CD14-positive monocyte (primary cell): Measurements from ENCODE around the gene UBE2J2. TPM values are rescaled to one million over a fixed set of nuclear protein-coding genes. Genes with fewer than 3 reads are reported as not detected.

Source experiments
- DNase-seq, 3 donors: peaks; one replicate each; pipeline ENCODE4 v3.0.0-alpha.2; 2011 to 2022
- H2AFZ ChIP-seq: 2 replicates; pipeline ENCODE4 v1.6.0; 2012; ENCODE audit warnings: mild to moderate bottlenecking, low read depth, low read length, inconsistent platforms; ENCODE audit not compliant: insufficient read depth, poor library complexity, severe bottlenecking
- H3K27ac ChIP-seq, 2 donors: 1 replicate in 1 of 2; 2 replicates in 1 of 2; pipeline ENCODE4 v1.5.1; 2012 to 2013; ENCODE audit warnings: low read length in 2 of 2, control low read depth in 1 of 2, inconsistent platforms in 1 of 2, low read depth in 1 of 2, mild to moderate bottlenecking in 1 of 2
- H3K27me3 ChIP-seq, 2 donors: one replicate each; pipeline versions ENCODE4 v1.6.0 to v1.6.1; 2011 to 2013; ENCODE audit warnings: low read length in 2 of 2; ENCODE audit not compliant: control insufficient read depth in 2 of 2, insufficient read depth in 2 of 2
- H3K36me3 ChIP-seq, 2 donors: replicated peaks in 1 of 2; 1 replicate in 1 of 2; 2 replicates in 1 of 2; pipeline versions ENCODE4 v1.5.1 to v1.6.1; 2012 to 2013; ENCODE audit warnings: low read length in 2 of 2, control low read depth in 1 of 2, inconsistent platforms in 1 of 2, mild to moderate bottlenecking in 1 of 2; ENCODE audit not compliant: insufficient read depth in 2 of 2, control insufficient read depth in 1 of 2
- H3K4me1 ChIP-seq, 2 donors: 1 replicate in 1 of 2; 2 replicates in 1 of 2; pipeline versions ENCODE4 v1.5.1 to v1.6.1; 2012 to 2013; ENCODE audit warnings: low read length in 2 of 2, control low read depth in 1 of 2, inconsistent platforms in 1 of 2, mild to moderate bottlenecking in 1 of 2, moderate library complexity in 1 of 2; ENCODE audit not compliant: insufficient read depth in 2 of 2, control insufficient read depth in 1 of 2
- H3K4me2 ChIP-seq: replicated peaks from 2 replicates; pipeline ENCODE3; 2012; ENCODE audit warnings: low read length, moderate library complexity, mild to moderate bottlenecking; ENCODE audit not compliant: poor library complexity, severe bottlenecking; ENCODE audit errors: extremely low read depth
- H3K4me3 ChIP-seq, 3 experiments: fragments of 200-600 bp in 1 of 3; sonication (generic) in 1 of 3; replicated peaks in 1 of 3; 1 replicate in 2 of 3; 2 replicates in 1 of 3; pipeline ENCODE4 v1.5.1; 2011 to 2013; ENCODE audit warnings: low read length in 3 of 3, mild to moderate bottlenecking in 3 of 3, control low read depth in 2 of 3, low read depth in 2 of 3, inconsistent platforms in 1 of 3, moderate library complexity in 1 of 3
- H3K79me2 ChIP-seq: 2 replicates; pipeline ENCODE4 v1.6.0; 2012; ENCODE audit warnings: mild to moderate bottlenecking, control low read depth, inconsistent platforms, low read length, moderate library complexity; ENCODE audit not compliant: insufficient read depth
- H3K9ac ChIP-seq: 2 replicates; pipeline ENCODE4 v1.6.0; 2017; ENCODE audit warnings: low read length, mild to moderate bottlenecking; ENCODE audit not compliant: insufficient read depth, poor library complexity, severe bottlenecking
- H3K9me3 ChIP-seq, 2 donors: replicated peaks in 1 of 2; 1 replicate in 1 of 2; 2 replicates in 1 of 2; pipeline versions ENCODE4 v1.5.1 to v1.6.1; 2012 to 2013; ENCODE audit warnings: low read length in 2 of 2, control low read depth in 1 of 2; ENCODE audit not compliant: control insufficient read depth in 1 of 2, insufficient read depth in 1 of 2
- H4K20me1 ChIP-seq: 2 replicates; pipeline ENCODE4 v1.6.0; 2012; ENCODE audit warnings: mild to moderate bottlenecking, low read length, control low read depth, moderate library complexity; ENCODE audit not compliant: insufficient read depth
- H3K27ac Mint-ChIP-seq, 7 donors: one replicate each; pipeline ENCODE4 v1.8.0; 2020; ENCODE audit warnings: mild to moderate bottlenecking in 7 of 7, mixed read lengths in 7 of 7, moderate library complexity in 6 of 7, inconsistent platforms in 2 of 7
- H3K27me3 Mint-ChIP-seq, 3 donors: one replicate each; pipeline ENCODE4 v1.8.0; 2021 to 2022; ENCODE audit warnings: low read depth in 3 of 3, mild to moderate bottlenecking in 3 of 3, mixed read lengths in 3 of 3, moderate library complexity in 3 of 3, inconsistent platforms in 1 of 3
- H3K36me3 Mint-ChIP-seq, 2 donors: one replicate each; pipeline ENCODE4 v1.8.0; 2020; ENCODE audit warnings: mixed read lengths in 2 of 2, inconsistent platforms in 1 of 2, mild to moderate bottlenecking in 1 of 2
- H3K4me1 Mint-ChIP-seq: one replicate; pipeline ENCODE4 v1.8.0; 2020; ENCODE audit warnings: mild to moderate bottlenecking, mixed read lengths
- H3K4me3 Mint-ChIP-seq, 2 donors: one replicate each; pipeline ENCODE4 v1.8.0; 2020; ENCODE audit warnings: mild to moderate bottlenecking in 2 of 2, mixed read lengths in 2 of 2, moderate library complexity in 1 of 2
- H3K9me3 Mint-ChIP-seq, 7 donors: one replicate each; pipeline ENCODE4 v1.8.0; 2020 to 2022; ENCODE audit warnings: mixed read lengths in 7 of 7, mild to moderate bottlenecking in 6 of 7, moderate library complexity in 6 of 7, inconsistent platforms in 2 of 7
- WGBS: methylation state at CpG from one replicate; pipeline ENCODE4 v1.1.5; 2013; ENCODE audit warnings: missing lambda C conversion rate; ENCODE audit not compliant: insufficient coverage; 5-methylcytosine and 5-hydroxymethylcytosine counted together
- intact Hi-C, 2 donors: fragments of 100-400 bp; cut with micrococcal nuclease; formaldehyde crosslinking; loops; one replicate each; pipeline versions ENCODE4 v1.15.0 to v1.15.1; 2023
- polyA plus RNA-seq, 3 donors: library from polyadenylated mRNA; depleted of rRNA in 1 of 3; unstranded in 2 of 3; stranded (reverse) in 1 of 3; fragments of 300-500 nt in 2 of 3; fragments of >200 nt in 1 of 3; fragmentation: Illumina TruSeq in 2 of 3; gene quantifications; 1 replicate in 2 of 3; 2 replicates in 1 of 3; pipeline ENCODE4 v1.2.3, GENCODE V29; 2012 to 2021
- TF ChIP-seq, protein P1 (sequence below): fragments of 200-600 bp; IDR thresholded peaks from one replicate; pipeline ENCODE4 v1.8.0; 2022; ENCODE audit warnings: antibody characterized with exemption, mild to moderate bottlenecking

The UBE2J2 gene
- polyA plus RNA-seq, 3 donors: 36.5 to 83.2 (median 72.1) TPM

GRCh38 chr1:1291548-1292441 is 18.1 kb upstream of the UBE2J2 start:
- H3K4me1 ChIP-seq: no peaks in the 10 kb centered on the region
- peaks cover 15 to 31% of the 10 kb centered on the region in 2 donors for H3K36me3 ChIP-seq
- no peak overlapping the region for H3K27ac ChIP-seq
- Mint-ChIP-seq H3K27ac (no peak overlapping the region), H3K4me1 (no peaks in the 10 kb centered on the region), H3K36me3 (peaks cover 2 to 14% of the 10 kb centered on the region in 2 donors), H3K27me3 (peaks cover 0 to 1% (median 0%) of the 10 kb centered on the region in 3 donors), H3K9me3 (peaks cover 0 to 10% (median 0%) of the 10 kb centered on the region in 7 donors), H3K4me3 (no peak overlapping the region)
- TF ChIP-seq, protein P1, sequence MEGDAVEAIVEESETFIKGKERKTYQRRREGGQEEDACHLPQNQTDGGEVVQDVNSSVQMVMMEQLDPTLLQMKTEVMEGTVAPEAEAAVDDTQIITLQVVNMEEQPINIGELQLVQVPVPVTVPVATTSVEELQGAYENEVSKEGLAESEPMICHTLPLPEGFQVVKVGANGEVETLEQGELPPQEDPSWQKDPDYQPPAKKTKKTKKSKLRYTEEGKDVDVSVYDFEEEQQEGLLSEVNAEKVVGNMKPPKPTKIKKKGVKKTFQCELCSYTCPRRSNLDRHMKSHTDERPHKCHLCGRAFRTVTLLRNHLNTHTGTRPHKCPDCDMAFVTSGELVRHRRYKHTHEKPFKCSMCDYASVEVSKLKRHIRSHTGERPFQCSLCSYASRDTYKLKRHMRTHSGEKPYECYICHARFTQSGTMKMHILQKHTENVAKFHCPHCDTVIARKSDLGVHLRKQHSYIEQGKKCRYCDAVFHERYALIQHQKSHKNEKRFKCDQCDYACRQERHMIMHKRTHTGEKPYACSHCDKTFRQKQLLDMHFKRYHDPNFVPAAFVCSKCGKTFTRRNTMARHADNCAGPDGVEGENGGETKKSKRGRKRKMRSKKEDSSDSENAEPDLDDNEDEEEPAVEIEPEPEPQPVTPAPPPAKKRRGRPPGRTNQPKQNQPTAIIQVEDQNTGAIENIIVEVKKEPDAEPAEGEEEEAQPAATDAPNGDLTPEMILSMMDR: peak; percentile 54
- no peaks in the 10 kb centered on the region for H4K20me1 ChIP-seq
- no peaks in the 10 kb centered on the region for H3K79me2 ChIP-seq
- no peak overlapping the region for H3K4me3 ChIP-seq
- H3K4me2 ChIP-seq: no peak overlapping the region
- H3K9me3 ChIP-seq: no peaks in the 10 kb centered on the region
- H2AFZ ChIP-seq: no peak overlapping the region
- H3K9ac ChIP-seq: no peak overlapping the region
- WGBS: 65% methylated on average over 35 of the region's 45 CpGs
- intact Hi-C loops: loop anchor here in 1 of 2 donors (5.0 kb wide), 1 partner anchor 169 kb away; no protein-coding TSS in a partner anchor
- peak in 1 of 3 donors; percentile 10 for DNase-seq
- H3K27me3 ChIP-seq: no peaks in the 10 kb centered on the region

DNA sequence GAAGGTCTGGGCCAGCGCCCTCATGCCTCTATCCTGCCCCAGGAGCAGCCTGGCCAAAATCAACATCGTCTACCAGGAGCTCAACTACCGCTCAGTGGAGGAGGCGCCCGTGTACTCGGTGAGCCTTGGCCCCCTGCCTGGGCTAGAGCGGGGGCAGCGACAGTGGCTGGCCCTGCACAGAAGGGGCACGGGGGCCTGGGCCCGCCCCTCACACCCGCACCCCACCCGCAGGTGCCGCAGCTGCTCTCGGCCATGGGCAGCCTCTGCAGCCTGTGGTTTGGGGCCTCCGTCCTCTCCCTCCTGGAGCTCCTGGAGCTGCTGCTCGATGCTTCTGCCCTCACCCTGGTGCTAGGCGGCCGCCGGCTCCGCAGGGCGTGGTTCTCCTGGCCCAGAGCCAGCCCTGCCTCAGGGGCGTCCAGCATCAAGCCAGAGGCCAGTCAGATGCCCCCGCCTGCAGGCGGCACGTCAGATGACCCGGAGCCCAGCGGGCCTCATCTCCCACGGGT is 17.4 kb upstream of the UBE2J2 start:
- Histone ChIP-seq H3K9me3 (no peaks in the 10 kb centered on the region), H3K27ac (no peak overlapping the region), H3K4me1 (no peaks in the 10 kb centered on the region), H3K4me3 (no peak overlapping the region), H3K9ac (no peak overlapping the region), H2AFZ (no peak overlapping the region), H3K36me3 (peaks cover 13 to 24% of the 10 kb centered on the region in 2 donors), H4K20me1 (no peaks in the 10 kb centered on the region), H3K4me2 (no peak overlapping the region), H3K79me2 (no peaks in the 10 kb centered on the region), H3K27me3 (no peaks in the 10 kb centered on the region)
- 78% methylated on average over 28 of the region's 28 CpGs for WGBS
- TF ChIP-seq, protein P1: no peak
- no peaks in the 10 kb centered on the region for H3K4me1 Mint-ChIP-seq
- H3K9me3 Mint-ChIP-seq: peaks cover 0 to 10% (median 0%) of the 10 kb centered on the region in 7 donors
- H3K27me3 Mint-ChIP-seq: peaks cover 0 to 1% (median 0%) of the 10 kb centered on the region in 3 donors
- intact Hi-C loops: loop anchor here in 1 of 2 donors (5.0 kb wide), 1 partner anchor 169 kb away; no protein-coding TSS in a partner anchor
- no peak overlapping the region for H3K27ac Mint-ChIP-seq
- DNase-seq: no peak
- H3K36me3 Mint-ChIP-seq: peaks cover 0 to 10% of the 10 kb centered on the region in 2 donors
- no peak overlapping the region for H3K4me3 Mint-ChIP-seq
